K562 (cell line): Measurements from ENCODE around the gene GALNT12. TPM values are rescaled to one million over a fixed set of nuclear protein-coding genes. Genes with fewer than 3 reads are reported as not detected.

Experiments
- ATAC-seq: fragments of 200-7000 bp; cut with Tn5 transposase; 3 replicates; pipeline ENCODE4 v1.9.1; 2020; ENCODE audit warnings: moderate library complexity
- BruUV-seq: library from RNA; stranded (reverse); fragments of 400-500 nt; replicated peaks from 2 replicates; lab custom pipeline; 2021; lab: Mats Ljungman, UMichigan
- CTCF ChIA-PET: fragments of 300-600 bp; formaldehyde crosslinking; extraction: SDS; loops from one replicate; lab custom pipeline; 2021; ENCODE audit warnings: low intra/inter-chr PET ratio; lab: Yijun Ruan, JAX
- POLR2A ChIA-PET: fragments of 300-600, 350-650 bp; sonication (Branson Sonifier 250); formaldehyde crosslinking; extraction: SDS; loops from one replicate; lab custom pipeline; 2021; ENCODE audit warnings: antibody characterized with exemption, inconsistent platforms; lab: Yijun Ruan, JAX
- DNase-seq, 4 experiments: peaks; one replicate each; pipeline versions ENCODE4 v3.0.0 to v3.0.0-alpha.2; 2011 to 2018; ENCODE audit warnings: low spot score in 3 of 4, mixed read lengths in 3 of 4; ENCODE audit errors: extremely low read depth in 1 of 4
- FAIRE-seq: peaks from 2 replicates; lab custom pipeline; 2011; peaks lifted over from hg19 to GRCh38; lab: Jason Lieb, UNC
- H2AFZ ChIP-seq: 2 replicates; pipeline ENCODE4 v1.6.0; 2011; ENCODE audit warnings: low read depth, low read length, control low read depth, inconsistent platforms
- H3K27ac ChIP-seq: fragments of 200-600 bp; 3 replicates; pipeline ENCODE4 v1.8.0; 2011; ENCODE audit warnings: low read depth, mild to moderate bottlenecking, control low read depth, inconsistent platforms, low read length, moderate library complexity, mixed read lengths; ENCODE audit errors: extremely low read depth
- H3K27me3 ChIP-seq, 2 experiments: fragments of 300-600 bp in 1 of 2; 2 replicates in 1 of 2; 3 replicates in 1 of 2; pipeline versions ENCODE4 v1.6.0 to v1.8.0; 2011; ENCODE audit warnings: inconsistent platforms in 2 of 2, low read length in 2 of 2, mild to moderate bottlenecking in 1 of 2, mixed read lengths in 1 of 2, moderate library complexity in 1 of 2; ENCODE audit not compliant: control insufficient read depth in 2 of 2, insufficient read depth in 2 of 2
- H3K36me3 ChIP-seq: fragments of 300-600 bp; 3 replicates; pipeline ENCODE4 v1.8.0; 2011; ENCODE audit warnings: mild to moderate bottlenecking, low read length, inconsistent platforms; ENCODE audit not compliant: control insufficient read depth, insufficient read depth
- H3K4me1 ChIP-seq, 2 experiments: fragments of 200-600 bp in 1 of 2; replicated peaks in 1 of 2; 2 replicates in 1 of 2; 3 replicates in 1 of 2; pipeline versions ENCODE4 v1.5.1 to v1.8.0; 2011; ENCODE audit warnings: inconsistent platforms in 2 of 2, low read length in 2 of 2, mild to moderate bottlenecking in 1 of 2, mixed read lengths in 1 of 2, moderate library complexity in 1 of 2; ENCODE audit not compliant: control insufficient read depth in 2 of 2, insufficient read depth in 2 of 2
- H3K4me2 ChIP-seq: 2 replicates; pipeline ENCODE4 v1.6.1; 2011; ENCODE audit warnings: low read length, control low read depth, inconsistent platforms, mixed read lengths; ENCODE audit not compliant: insufficient read depth
- H3K4me3 ChIP-seq: fragments of 200-600 bp; sonication (generic), shearing (Covaris generic); 2 replicates; pipeline ENCODE4 v1.5.1; 2016; ENCODE audit warnings: control low read depth, inconsistent platforms
- H3K79me2 ChIP-seq: fragments of 200-600 bp; 3 replicates; pipeline ENCODE4 v1.8.0; 2011; ENCODE audit warnings: low read length, inconsistent platforms; ENCODE audit not compliant: control insufficient read depth, insufficient read depth
- H3K9ac ChIP-seq, 2 experiments: 2 replicates each; pipeline versions ENCODE4 v1.6.0 to v1.6.1; 2011; ENCODE audit warnings: low read depth in 2 of 2, low read length in 2 of 2, control low read depth in 1 of 2, inconsistent platforms in 1 of 2, mild to moderate bottlenecking in 1 of 2, mixed read lengths in 1 of 2; ENCODE audit not compliant: insufficient read depth in 1 of 2
- H3K9me1 ChIP-seq: one replicate; pipeline ENCODE4 v1.6.0; 2011; ENCODE audit warnings: inconsistent platforms, mild to moderate bottlenecking, low read length, moderate library complexity; ENCODE audit not compliant: control insufficient read depth, insufficient read depth
- H3K9me3 ChIP-seq: replicated peaks from 2 replicates; pipeline ENCODE4 v1.5.1; 2011; ENCODE audit warnings: low read depth, low read length, inconsistent platforms; ENCODE audit not compliant: control insufficient read depth, insufficient read depth
- H4K20me1 ChIP-seq: replicated peaks from 2 replicates; pipeline ENCODE4 v1.6.1; 2011; ENCODE audit warnings: low read length, inconsistent platforms, mixed read lengths; ENCODE audit not compliant: control insufficient read depth, insufficient read depth
- ARHGAP35 ChIP-seq: fragments of 450-650 bp; IDR thresholded peaks from 2 replicates; pipeline ENCODE4 v1.6.1; 2018; ENCODE audit not compliant: partially characterized antibody
- CBFB ChIP-seq: sonication (generic); formaldehyde crosslinking; IDR thresholded peaks from 2 replicates; pipeline ENCODE4 v1.4.0; 2020; ENCODE audit warnings: mild to moderate bottlenecking, missing genetic modification reagents
- DACH1 ChIP-seq: fragments of 450-650 bp; IDR thresholded peaks from 2 replicates; pipeline ENCODE4 v1.6.1; 2018; ENCODE audit not compliant: partially characterized antibody
- ETS1 ChIP-seq: conservative IDR thresholded peaks from 2 replicates; pipeline ENCODE4 v1.6.1; 2011; ENCODE audit warnings: low read depth, mild to moderate bottlenecking, low read length; ENCODE audit not compliant: control insufficient read depth
- FOSL1 ChIP-seq: fragments of 200-800 bp; sonication (Bioruptor generic); conservative IDR thresholded peaks from 2 replicates; pipeline ENCODE4 v1.6.1; 2016; ENCODE audit warnings: missing genetic modification characterization, missing compliant biosample characterization
- GABPB2 ChIP-seq: fragments of 250-450 bp; sonication (Bioruptor Pico); conservative IDR thresholded peaks from 2 replicates; pipeline ENCODE4 v1.5.1; 2021; ENCODE audit warnings: mild to moderate bottlenecking
- JUNB ChIP-seq: fragments of 450-650 bp; formaldehyde crosslinking; conservative IDR thresholded peaks from 2 replicates; pipeline ENCODE4 v1.4.0; 2020; ENCODE audit warnings: mild to moderate bottlenecking
- MLX ChIP-seq, 2 experiments: fragments of 450-650 bp in 1 of 2; sonication (generic) in 1 of 2; formaldehyde crosslinking; conservative IDR thresholded peaks; 2 replicates each; pipeline versions ENCODE4 v1.4.0 to v1.8.1; 2020 to 2022; ENCODE audit warnings: mild to moderate bottlenecking in 1 of 2, missing genetic modification reagents in 1 of 2
- TRIM25 ChIP-seq: fragments of 450-650 bp; IDR thresholded peaks from 2 replicates; pipeline ENCODE4 v1.7.0; 2016; ENCODE audit warnings: borderline replicate concordance
- ZBTB34 ChIP-seq: fragments of 250-450 bp; sonication (Bioruptor Pico); IDR thresholded peaks from 2 replicates; pipeline ENCODE4 v1.8.0; 2021; ENCODE audit warnings: mild to moderate bottlenecking, moderate library complexity
- ZBTB8A ChIP-seq: fragments of 450-650 bp; IDR thresholded peaks from 2 replicates; pipeline ENCODE4 v1.6.1; 2018; ENCODE audit warnings: mild to moderate bottlenecking, moderate library complexity; ENCODE audit not compliant: partially characterized antibody
- WGBS: fragments of 100-300 bp; shearing (Covaris generic); methylation state at CpG from one replicate; pipeline ENCODE4 v1.1.6; 2016; ENCODE audit warnings: low coverage, mixed read lengths; ENCODE audit not compliant: insufficient coverage; ENCODE audit errors: missing lambda C conversion rate; 5-methylcytosine and 5-hydroxymethylcytosine counted together
- in situ Hi-C: fragments of 300-500 bp; cut with MboI; formaldehyde crosslinking; loops from 4 replicates; pipeline ENCODE4 v1.15.0; 2018; ENCODE audit warnings: inconsistent platforms, mixed read lengths
- intact Hi-C: fragments of 100-400 bp; cut with micrococcal nuclease; formaldehyde crosslinking; loops from 2 replicates; pipeline ENCODE4 v1.14.2; 2022
- polyA plus RNA-seq, 8 experiments: library from polyadenylated mRNA; depleted of rRNA in 4 of 8; stranded (reverse) in 5 of 8; unstranded in 3 of 8; fragments of >200 nt; fragmentation: Nextera tagmentation in 2 of 8; fragmentation: Illumina TruSeq in 1 of 8; extraction: Ambion mirVana in 2 of 8; extraction: Trizol in 1 of 8; gene quantifications; 2 replicates each; pipeline versions ENCODE4 v1.2.1 to v1.2.3, GENCODE V29; 2011 to 2014; ENCODE audit warnings: inconsistent platforms in 1 of 8, missing spikeins in 1 of 8
- total RNA-seq, 7 experiments: library from RNA; depleted of rRNA in 6 of 7; stranded (reverse); fragments of >200 nt in 6 of 7; fragmentation: Illumina TruSeq in 2 of 7; extraction: Trizol in 2 of 7; gene quantifications; 2 replicates each; pipeline versions ENCODE4 v1.2.1 to v1.2.3, GENCODE V29; 2011 to 2021; ENCODE audit warnings: low replicate concordance in 1 of 7

GALNT12 gene
- total and polyA plus RNA-seq, 9 of the 15 experiments (the other 6 are each of a cell fraction or from before 2014, with no cell fraction given) = 29.7 to 82.9 (median 44.2) TPM

- H3K9me1 ChIP-seq = no peaks in the 10 kb centered on the region
- H3K9ac ChIP-seq = peak overlapping the region; percentile 36 to 62; a peak in 2 of 4 replicates
- H4K20me1 ChIP-seq = no peaks in the 10 kb centered on the region
- ATAC-seq (no peak), DNase-seq (no peak), FAIRE-seq (no peak)
- H2AFZ ChIP-seq = peak overlapping the region; percentile 20; the same call in 1 of the 2 replicates
- H3K4me2 ChIP-seq = no peak overlapping the region
- peaks cover 34% of the 10 kb centered on the region for H3K36me3 ChIP-seq
- H3K4me1 ChIP-seq = peaks cover 11 to 54% of the 10 kb centered on the region in 2 experiments; a peak in 4 of 5 replicates
- TF ChIP-seq MLX (CRISPR knock-in tag; conservative IDR thresholded peaks at IDR 0.05) (no peak), ETS1 (no peak), ZBTB34 (no peak), JUNB (CRISPR knock-in tag) (no peak), ARHGAP35 (no peak), TRIM25 (no peak), GABPB2 (CRISPR knock-in tag) (no peak), FOSL1 (tag) (no peak), ZBTB8A (no peak), CBFB (no peak), DACH1 (no peak)
- POLR2A ChIA-PET = interaction anchor here (0.8 kb wide), 1 partner anchor 9 kb away, joined by 5 read pairs; no protein-coding TSS in a partner anchor
- H3K4me3 ChIP-seq = no peak overlapping the region
- in situ Hi-C loops = loop anchor here (5.0 kb wide), 1 partner anchor 285 kb away; no protein-coding TSS in a partner anchor
- intact Hi-C loops = no loop called here
- peak overlapping the region; percentile 86 for H3K27ac ChIP-seq
- H3K9me3 ChIP-seq = peaks cover 5% of the 10 kb centered on the region
- 51% methylated on average over 6 of the region's 6 CpGs for WGBS
- BruUV-seq = no TSS peak
- H3K27me3 ChIP-seq = no peaks in the 10 kb centered on the region
- H3K79me2 ChIP-seq = no peaks in the 10 kb centered on the region
- CTCF ChIA-PET = no interaction called here
These were observed 44.9 kb downstream of the GALNT12 start for GRCh38 chr9:98852460-98852734.
